GM23248 (cell line): ENCODE measurements around the gene TRAPPC5.

ENCODE experiments used
- EZH2 ChIP-seq: fragments of 200-600 bp; sonication (generic); IDR thresholded peaks from 2 replicates; pipeline ENCODE4 v1.6.1; 2018; ENCODE audit warnings: antibody characterized with exemption, mild to moderate bottlenecking; ENCODE audit not compliant: insufficient read depth, poor library complexity, severe bottlenecking
- EZH2phosphoT487 ChIP-seq: fragments of 200-600 bp; sonication (generic); IDR thresholded peaks from 2 replicates; pipeline ENCODE4 v1.6.1; 2018; ENCODE audit warnings: antibody characterized with exemption, moderate library complexity, mild to moderate bottlenecking, low read depth; ENCODE audit not compliant: insufficient read depth

DNA sequence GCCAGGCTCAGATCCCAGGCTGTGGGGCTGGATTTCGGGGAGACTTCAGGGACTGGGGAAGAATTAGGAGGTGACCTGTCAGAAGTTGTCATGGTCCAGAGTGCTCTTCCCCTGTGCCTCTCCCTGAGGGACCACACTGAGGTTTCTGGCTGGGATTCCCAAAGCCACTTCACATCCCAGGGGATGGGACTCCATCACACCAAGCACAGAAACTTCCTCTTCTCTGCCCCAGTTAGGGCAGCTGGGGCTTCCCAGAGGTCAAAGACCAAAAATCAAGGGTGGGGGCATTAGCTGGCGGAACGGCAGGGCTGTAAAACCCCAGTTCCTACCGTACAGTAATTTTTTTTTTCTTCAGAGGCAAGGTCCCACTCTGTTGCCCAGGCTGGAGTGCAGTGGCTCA lies 13.9 kb downstream of the TRAPPC5 start:
- TF ChIP-seq EZH2: no peak
- TF ChIP-seq EZH2phosphoT487: no peak
